Progenitor cell of endocrine pancreas (in vitro differentiated cells): Measurements from ENCODE around the gene PADI4. TPM values are rescaled to one million over a fixed set of nuclear protein-coding genes. Genes with fewer than 3 reads are reported as not detected.

Experiments used
- DNase-seq: peaks from one replicate; pipeline ENCODE4 v3.0.0; 2021; ENCODE audit warnings: low spot score; ENCODE audit not compliant: unreplicated experiment
- H3K27ac Mint-ChIP-seq: 2 replicates; pipeline ENCODE4 v1.8.0; 2021; ENCODE audit warnings: mild to moderate bottlenecking, moderate library complexity, mixed read lengths
- H3K27me3 Mint-ChIP-seq: 2 replicates; pipeline ENCODE4 v1.8.0; 2021; ENCODE audit warnings: mixed read lengths
- H3K36me3 Mint-ChIP-seq: 2 replicates; pipeline ENCODE4 v1.8.0; 2022; ENCODE audit warnings: mixed read lengths; ENCODE audit not compliant: insufficient read depth
- H3K4me1 Mint-ChIP-seq: 2 replicates; pipeline ENCODE4 v1.8.0; 2021; ENCODE audit warnings: low read depth, mixed read lengths
- H3K4me3 Mint-ChIP-seq: 2 replicates; pipeline ENCODE4 v1.8.0; 2021; ENCODE audit warnings: low read depth, mild to moderate bottlenecking, moderate library complexity, mixed read lengths
- H3K9me3 Mint-ChIP-seq: 2 replicates; pipeline ENCODE4 v1.8.0; 2021; ENCODE audit warnings: low read depth, mixed read lengths
- long read RNA-seq: library from polyadenylated mRNA; unstranded; transcript quantifications from one replicate; pipeline ENCODE4 v2.0.0, GENCODE V29; 2020
- total RNA-seq: library from RNA; stranded (reverse); gene quantifications from 2 replicates; pipeline ENCODE4 v1.2.1, GENCODE V29; 2021
- TF ChIP-seq, protein P1 (sequence below): fragments of 200-600 bp; sonication (generic); IDR thresholded peaks from one replicate; pipeline ENCODE4 v1.5.0; 2021; ENCODE audit warnings: antibody characterized with exemption, mild to moderate bottlenecking; ENCODE audit not compliant: unreplicated experiment

The PADI4 gene, protein sequence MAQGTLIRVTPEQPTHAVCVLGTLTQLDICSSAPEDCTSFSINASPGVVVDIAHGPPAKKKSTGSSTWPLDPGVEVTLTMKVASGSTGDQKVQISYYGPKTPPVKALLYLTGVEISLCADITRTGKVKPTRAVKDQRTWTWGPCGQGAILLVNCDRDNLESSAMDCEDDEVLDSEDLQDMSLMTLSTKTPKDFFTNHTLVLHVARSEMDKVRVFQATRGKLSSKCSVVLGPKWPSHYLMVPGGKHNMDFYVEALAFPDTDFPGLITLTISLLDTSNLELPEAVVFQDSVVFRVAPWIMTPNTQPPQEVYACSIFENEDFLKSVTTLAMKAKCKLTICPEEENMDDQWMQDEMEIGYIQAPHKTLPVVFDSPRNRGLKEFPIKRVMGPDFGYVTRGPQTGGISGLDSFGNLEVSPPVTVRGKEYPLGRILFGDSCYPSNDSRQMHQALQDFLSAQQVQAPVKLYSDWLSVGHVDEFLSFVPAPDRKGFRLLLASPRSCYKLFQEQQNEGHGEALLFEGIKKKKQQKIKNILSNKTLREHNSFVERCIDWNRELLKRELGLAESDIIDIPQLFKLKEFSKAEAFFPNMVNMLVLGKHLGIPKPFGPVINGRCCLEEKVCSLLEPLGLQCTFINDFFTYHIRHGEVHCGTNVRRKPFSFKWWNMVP
- not detected in 2 replicates for total RNA-seq
- long read RNA-seq = 0 reads

DNA sequence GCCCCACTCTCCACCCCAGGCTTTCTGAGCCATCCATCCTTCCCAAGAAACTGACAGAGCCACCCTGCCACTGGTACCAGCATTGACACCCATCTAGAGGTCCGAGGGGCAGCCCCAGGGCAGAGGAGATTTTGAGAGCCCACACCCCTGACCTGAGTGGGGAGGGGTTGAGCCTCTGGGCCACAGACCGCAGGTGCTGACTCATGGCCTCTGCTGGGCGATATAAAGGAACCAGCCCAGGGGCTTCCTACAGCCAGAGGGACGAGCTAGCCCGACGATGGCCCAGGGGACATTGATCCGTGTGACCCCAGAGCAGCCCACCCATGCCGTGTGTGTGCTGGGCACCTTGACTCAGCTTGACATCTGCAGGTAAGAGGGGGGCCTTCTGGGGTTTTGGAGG lies at the start of gene PADI4:
Gene PADI4 (plus strand): TSS at position 252 of the 400 bp plus-strand sequence. CDS start 26 bp downstream, at position 278.
- H3K27me3 Mint-ChIP-seq = peaks cover 10% of the 10 kb centered on the region
- H3K4me3 Mint-ChIP-seq = no peak within 1 kb of the TSS
- peaks cover 2% of the 10 kb centered on the region for H3K4me1 Mint-ChIP-seq
- H3K9me3 Mint-ChIP-seq = peaks cover under 1% of the 10 kb centered on the region
- DNase-seq = no peak
- TF ChIP-seq, protein P1, sequence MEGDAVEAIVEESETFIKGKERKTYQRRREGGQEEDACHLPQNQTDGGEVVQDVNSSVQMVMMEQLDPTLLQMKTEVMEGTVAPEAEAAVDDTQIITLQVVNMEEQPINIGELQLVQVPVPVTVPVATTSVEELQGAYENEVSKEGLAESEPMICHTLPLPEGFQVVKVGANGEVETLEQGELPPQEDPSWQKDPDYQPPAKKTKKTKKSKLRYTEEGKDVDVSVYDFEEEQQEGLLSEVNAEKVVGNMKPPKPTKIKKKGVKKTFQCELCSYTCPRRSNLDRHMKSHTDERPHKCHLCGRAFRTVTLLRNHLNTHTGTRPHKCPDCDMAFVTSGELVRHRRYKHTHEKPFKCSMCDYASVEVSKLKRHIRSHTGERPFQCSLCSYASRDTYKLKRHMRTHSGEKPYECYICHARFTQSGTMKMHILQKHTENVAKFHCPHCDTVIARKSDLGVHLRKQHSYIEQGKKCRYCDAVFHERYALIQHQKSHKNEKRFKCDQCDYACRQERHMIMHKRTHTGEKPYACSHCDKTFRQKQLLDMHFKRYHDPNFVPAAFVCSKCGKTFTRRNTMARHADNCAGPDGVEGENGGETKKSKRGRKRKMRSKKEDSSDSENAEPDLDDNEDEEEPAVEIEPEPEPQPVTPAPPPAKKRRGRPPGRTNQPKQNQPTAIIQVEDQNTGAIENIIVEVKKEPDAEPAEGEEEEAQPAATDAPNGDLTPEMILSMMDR = no peak
- H3K36me3 Mint-ChIP-seq = no peaks in the 10 kb centered on the region
- no peak within 1 kb of the TSS for H3K27ac Mint-ChIP-seq

DNA sequence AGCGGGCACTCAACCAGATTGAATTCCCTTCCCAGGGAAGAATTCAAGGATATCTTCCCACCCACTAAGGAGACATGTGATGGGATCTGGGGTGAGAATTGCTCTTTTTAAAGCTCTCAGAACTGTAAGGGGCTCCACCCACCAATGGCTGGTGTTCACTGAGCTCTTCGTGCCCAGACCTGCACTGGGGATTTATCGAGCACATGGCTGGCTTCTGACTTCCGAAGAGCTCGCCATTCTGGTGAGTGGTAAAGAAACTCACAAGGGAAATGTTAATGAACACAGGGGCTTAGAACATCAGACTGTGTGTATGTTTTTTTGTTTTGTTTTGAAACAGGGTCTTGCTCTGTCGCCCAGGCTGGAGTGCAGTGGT lies 49.3 kb upstream of the PADI4 start:
- DNase-seq = no peak
- no peak overlapping the region for H3K27ac Mint-ChIP-seq

DNA sequence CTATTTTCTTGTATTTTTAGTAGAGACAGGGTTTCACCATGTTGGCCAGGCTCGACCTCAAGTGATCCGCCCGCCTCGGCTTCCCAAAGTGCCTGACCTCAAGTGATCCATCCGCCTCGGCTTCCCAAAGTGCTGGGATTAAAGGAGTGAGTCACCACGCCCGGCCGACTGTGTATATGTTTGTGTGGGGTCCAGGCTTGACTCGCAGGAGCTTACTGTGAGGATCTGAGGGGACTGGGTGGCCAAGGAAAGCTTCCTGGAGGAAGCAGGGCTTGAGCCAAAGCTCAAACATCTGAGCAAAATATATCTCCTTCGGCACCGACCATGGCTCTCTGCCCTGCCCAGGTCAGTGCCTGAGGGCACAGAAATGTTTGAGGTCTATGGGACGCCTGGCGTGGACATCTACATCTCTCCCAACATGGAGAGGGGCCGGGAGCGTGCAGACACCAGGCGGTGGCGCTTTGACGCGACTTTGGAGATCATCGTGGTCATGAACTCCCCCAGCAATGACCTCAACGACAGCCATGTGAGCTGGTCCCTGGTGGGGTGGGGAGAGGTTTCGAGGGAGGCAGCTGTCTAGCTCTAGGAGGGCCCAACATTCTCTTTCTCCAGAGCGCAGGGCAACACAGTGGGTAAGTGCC lies 48.6 kb upstream of the PADI4 start:
- H3K27ac Mint-ChIP-seq = no peak overlapping the region
- no peak overlapping the region for H3K4me3 Mint-ChIP-seq
- peaks cover 8% of the 10 kb centered on the region for H3K27me3 Mint-ChIP-seq
- H3K9me3 Mint-ChIP-seq = peaks cover 8% of the 10 kb centered on the region
- no peaks in the 10 kb centered on the region for H3K4me1 Mint-ChIP-seq
- TF ChIP-seq, protein P1 = no peak
- no peak for DNase-seq
- no peaks in the 10 kb centered on the region for H3K36me3 Mint-ChIP-seq

More for the DNA sequence above, 49.3 kb upstream of the PADI4 start:
- H3K36me3 Mint-ChIP-seq = no peaks in the 10 kb centered on the region
- H3K4me1 Mint-ChIP-seq = no peaks in the 10 kb centered on the region
- peaks cover 8% of the 10 kb centered on the region for H3K27me3 Mint-ChIP-seq
- TF ChIP-seq, protein P1 = no peak
- H3K9me3 Mint-ChIP-seq = peaks cover 8% of the 10 kb centered on the region
- H3K4me3 Mint-ChIP-seq = no peak overlapping the region

DNA sequence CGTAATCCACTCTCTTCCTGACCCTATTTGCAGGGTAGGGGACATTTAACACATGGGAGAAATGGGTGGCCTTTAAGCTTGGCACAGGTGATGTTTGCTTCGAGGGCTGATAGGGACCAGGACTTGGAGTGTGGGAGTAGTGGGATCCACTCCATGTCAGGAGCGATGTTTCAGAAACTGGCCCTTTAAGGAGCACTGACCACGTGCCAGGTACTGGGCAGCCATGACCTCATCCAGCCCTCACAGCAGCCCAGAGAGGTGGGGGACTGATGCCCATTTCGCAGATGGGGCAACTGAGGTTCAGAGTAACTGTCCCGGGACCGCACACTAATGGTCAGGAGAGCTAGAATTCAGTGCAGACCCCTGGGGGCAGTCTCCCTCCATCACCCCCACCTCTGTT lies 47.7 kb upstream of the PADI4 start:
- no peak for DNase-seq
- no peaks in the 10 kb centered on the region for H3K36me3 Mint-ChIP-seq
- H3K9me3 Mint-ChIP-seq = peaks cover 8% of the 10 kb centered on the region
- no peak overlapping the region for H3K4me3 Mint-ChIP-seq
- H3K27me3 Mint-ChIP-seq = peaks cover 8% of the 10 kb centered on the region
- no peaks in the 10 kb centered on the region for H3K4me1 Mint-ChIP-seq
- TF ChIP-seq, protein P1 = no peak
- no peak overlapping the region for H3K27ac Mint-ChIP-seq

DNA sequence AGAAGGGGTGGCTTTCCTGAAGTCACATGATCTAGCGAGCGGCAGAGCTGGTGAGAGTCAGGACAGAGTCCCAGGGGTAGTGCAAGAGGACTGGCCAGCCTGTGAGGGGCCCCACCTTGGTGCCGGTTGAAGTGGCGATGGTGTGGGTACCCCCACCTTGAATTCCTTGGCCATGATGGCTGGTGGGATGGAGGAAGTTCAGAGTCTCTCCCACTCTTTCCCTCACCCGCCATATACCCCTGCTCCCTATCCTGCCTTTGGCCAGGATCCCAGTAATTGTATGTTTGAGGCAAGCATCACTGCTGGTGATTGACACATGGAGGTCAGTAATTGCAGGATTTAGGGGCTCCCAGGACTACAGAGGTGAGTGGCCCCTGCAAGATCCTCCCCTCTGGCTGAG lies 47.3 kb upstream of the PADI4 start:
- no peaks in the 10 kb centered on the region for H3K36me3 Mint-ChIP-seq
- TF ChIP-seq, protein P1 = no peak

More for the DNA sequence above, 47.3 kb upstream of the PADI4 start:
- H3K27me3 Mint-ChIP-seq = peaks cover 5% of the 10 kb centered on the region
- DNase-seq = no peak
- peaks cover 8% of the 10 kb centered on the region for H3K9me3 Mint-ChIP-seq
- H3K4me3 Mint-ChIP-seq = no peak overlapping the region
- H3K4me1 Mint-ChIP-seq = no peaks in the 10 kb centered on the region
- no peak overlapping the region for H3K27ac Mint-ChIP-seq
